GM12892 (cell line): ENCODE data around the gene PTPRK.

Source experiments
- POLR2A ChIP-seq: IDR thresholded peaks from 2 replicates; pipeline ENCODE4 v1.6.1; 2011; ENCODE audit warnings: low read depth, low read length, control low read depth
- POLR2AphosphoS5 ChIP-seq: IDR thresholded peaks from 2 replicates; pipeline ENCODE4 v1.6.1; 2011; ENCODE audit warnings: low read depth, low read length, control low read depth

- TF ChIP-seq POLR2A (no peak), POLR2AphosphoS5 (no peak)
Observed at GRCh38 chr6:128174724-128175123, 345.7 kb downstream of the PTPRK start.
